GM23338 (cell line): Measurements from ENCODE around the gene JAM3. TPM values are rescaled to one million over a fixed set of nuclear protein-coding genes. Genes with fewer than 3 reads are reported as not detected.

Experiments used
- ATAC-seq: fragments of 200-7000 bp; cut with Tn5 transposase; 3 replicates; pipeline ENCODE4 v1.9.1; 2020
- DNase-seq: peaks from one replicate; pipeline ENCODE4 v3.0.0-alpha.2; 2015; ENCODE audit warnings: low spot score
- H2AFZ ChIP-seq: fragments of 200-600 bp; sonication (generic); 2 replicates; pipeline ENCODE4 v1.8.0; 2016; ENCODE audit warnings: antibody characterized with exemption, mild to moderate bottlenecking, moderate library complexity
- H3F3A ChIP-seq: fragments of 200-600 bp; sonication (generic); replicated peaks from 2 replicates; pipeline ENCODE4 v1.8.0; 2017; ENCODE audit warnings: antibody characterized with exemption, mixed run types, low read depth
- H3K27ac ChIP-seq: fragments of 200-600 bp; sonication (generic); 2 replicates; pipeline ENCODE4 v1.6.1; 2016; ENCODE audit warnings: low read depth
- H3K27me3 ChIP-seq: fragments of 200-600 bp; sonication (generic); 2 replicates; pipeline ENCODE4 v1.8.0; 2016; ENCODE audit warnings: mild to moderate bottlenecking, mixed run types, moderate library complexity; ENCODE audit not compliant: insufficient read depth
- H3K36me3 ChIP-seq: fragments of 200-600 bp; sonication (generic); 2 replicates; pipeline ENCODE4 v1.8.0; 2016; ENCODE audit warnings: mild to moderate bottlenecking; ENCODE audit not compliant: insufficient read depth
- H3K4me1 ChIP-seq: fragments of 200-600 bp; sonication (generic); 2 replicates; pipeline ENCODE4 v1.8.0; 2016; ENCODE audit warnings: mild to moderate bottlenecking, moderate library complexity; ENCODE audit not compliant: insufficient read depth
- H3K4me2 ChIP-seq: fragments of 200-600 bp; sonication (generic); 2 replicates; pipeline ENCODE4 v1.7.1; 2017; ENCODE audit warnings: mixed run types
- H3K4me3 ChIP-seq: fragments of 200-600 bp; sonication (generic); 2 replicates; pipeline ENCODE4 v1.6.1; 2016; ENCODE audit warnings: mixed run types
- H3K79me2 ChIP-seq: fragments of 200-600 bp; sonication (generic); replicated peaks from 2 replicates; pipeline ENCODE4 v1.8.0; 2017; ENCODE audit warnings: mild to moderate bottlenecking; ENCODE audit not compliant: insufficient read depth
- H3K9me2 ChIP-seq: fragments of 200-600 bp; sonication (generic); 2 replicates; pipeline ENCODE4 v1.8.0; 2017; ENCODE audit not compliant: insufficient read depth
- H4K20me1 ChIP-seq: fragments of 200-600 bp; sonication (generic); replicated peaks from 2 replicates; pipeline ENCODE4 v1.8.0; 2017; ENCODE audit warnings: mild to moderate bottlenecking; ENCODE audit not compliant: insufficient read depth
- H3K27ac Mint-ChIP-seq: 2 replicates; pipeline ENCODE4 v1.8.0; 2020; ENCODE audit warnings: inconsistent platforms, mild to moderate bottlenecking, moderate library complexity, mixed read lengths
- H3K27me3 Mint-ChIP-seq: 3 replicates; pipeline ENCODE4 v1.8.0; 2022; ENCODE audit warnings: low read depth, mild to moderate bottlenecking, moderate library complexity, mixed read lengths, inconsistent platforms; ENCODE audit not compliant: insufficient read depth, poor library complexity
- H3K36me3 Mint-ChIP-seq: 3 replicates; pipeline ENCODE4 v1.8.0; 2021; ENCODE audit warnings: low read depth, mild to moderate bottlenecking, inconsistent platforms, moderate library complexity, mixed read lengths
- H3K4me1 Mint-ChIP-seq: 3 replicates; pipeline ENCODE4 v1.8.0; 2020; ENCODE audit warnings: mild to moderate bottlenecking, inconsistent platforms, mixed read lengths
- H3K4me3 Mint-ChIP-seq: 3 replicates; pipeline ENCODE4 v1.8.0; 2021; ENCODE audit warnings: moderate library complexity, mild to moderate bottlenecking, inconsistent platforms, mixed read lengths
- H3K9me3 Mint-ChIP-seq: 3 replicates; pipeline ENCODE4 v1.8.0; 2020; ENCODE audit warnings: moderate library complexity, mild to moderate bottlenecking, inconsistent platforms, mixed read lengths
- CREB1 ChIP-seq: fragments of 250-450 bp; sonication (Bioruptor Pico); IDR thresholded peaks from 2 replicates; pipeline ENCODE4 v1.5.0; 2020; ENCODE audit warnings: low read depth, mild to moderate bottlenecking, moderate library complexity
- CTCF ChIP-seq, 2 experiments: fragments of 200-600 bp in 1 of 2; sonication (generic) in 1 of 2; conservative IDR thresholded peaks; 2 replicates each; pipeline versions ENCODE4 v1.5.1 to v1.6.1; 2016 to 2017; ENCODE audit warnings: antibody characterized with exemption in 2 of 2, low read depth in 2 of 2, mild to moderate bottlenecking in 2 of 2, moderate library complexity in 1 of 2
- ETS1 ChIP-seq: IDR thresholded peaks from 2 replicates; pipeline ENCODE4 v1.6.1; 2016; ENCODE audit warnings: antibody characterized with exemption
- EZH2 ChIP-seq: fragments of 200-600 bp; sonication (generic); IDR thresholded peaks from one replicate; pipeline ENCODE4 v1.8.0; 2017; ENCODE audit warnings: antibody characterized with exemption, mild to moderate bottlenecking, low read depth; ENCODE audit not compliant: unreplicated experiment
- EZH2phosphoT487 ChIP-seq: fragments of 200-600 bp; sonication (generic); IDR thresholded peaks from one replicate; pipeline ENCODE4 v1.8.1; 2018; ENCODE audit warnings: antibody characterized with exemption; ENCODE audit not compliant: unreplicated experiment
- JUNB ChIP-seq: IDR thresholded peaks from one replicate; pipeline ENCODE4 v1.6.1; 2016; ENCODE audit warnings: antibody characterized with exemption; ENCODE audit not compliant: unreplicated experiment
- NANOG ChIP-seq: IDR thresholded peaks from 2 replicates; pipeline ENCODE4 v1.6.1; 2016; ENCODE audit warnings: antibody characterized with exemption, borderline replicate concordance
- POLR2AphosphoS5 ChIP-seq: IDR thresholded peaks from 2 replicates; pipeline ENCODE4 v1.6.1; 2016; ENCODE audit warnings: antibody characterized with exemption, low read depth
- REST ChIP-seq: IDR thresholded peaks from one replicate; pipeline ENCODE4 v1.6.1; 2018; ENCODE audit warnings: antibody characterized with exemption; ENCODE audit not compliant: unreplicated experiment
- STAT1 ChIP-seq: IDR thresholded peaks from one replicate; pipeline ENCODE4 v1.6.1; 2016; ENCODE audit warnings: antibody characterized with exemption; ENCODE audit not compliant: unreplicated experiment
- ZNF114 ChIP-seq: fragments of 250-450 bp; sonication (Bioruptor Pico); IDR thresholded peaks from 2 replicates; pipeline ENCODE4 v1.5.0; 2020; ENCODE audit warnings: mild to moderate bottlenecking, moderate library complexity
- ZNF331 ChIP-seq: fragments of 250-450 bp; sonication (Bioruptor Pico); IDR thresholded peaks from 2 replicates; pipeline ENCODE4 v1.5.0; 2020; ENCODE audit warnings: low read depth, mild to moderate bottlenecking, moderate library complexity
- polyA plus RNA-seq: library from polyadenylated mRNA; unstranded; fragments of >200 nt; fragmentation: Nextera tagmentation; extraction: Ambion mirVana; gene quantifications from 2 replicates; pipeline ENCODE4 v1.2.1, GENCODE V29; 2016
- total RNA-seq: library from RNA; depleted of rRNA; stranded (reverse); fragments of >200 nt; shearing (Covaris generic); gene quantifications from 2 replicates; pipeline ENCODE4 v1.2.3, GENCODE V29; 2014
- TF ChIP-seq, protein P1 (sequence below): fragments of 250-450 bp; sonication (Bioruptor Pico); IDR thresholded peaks from 2 replicates; pipeline ENCODE4 v1.5.0; 2020; ENCODE audit warnings: mild to moderate bottlenecking, moderate library complexity

Gene JAM3
- total and polyA plus RNA-seq, 2 experiments from 2014 or later, result 14.1 to 41.5 TPM

GRCh38 chr11:134151083-134151747 lies 82.3 kb downstream of the JAM3 start:
- no peaks in the 10 kb centered on the region for H3K4me1 Mint-ChIP-seq

More at GRCh38 chr11:134151083-134151747, 82.3 kb downstream of the JAM3 start:
- no peaks in the 10 kb centered on the region for H3K4me1 ChIP-seq
- Mint-ChIP-seq H3K4me3 (no peak overlapping the region), H3K9me3 (peaks cover 14% of the 10 kb centered on the region; the same call in 2 of the 3 replicates), H3K36me3 (peaks cover 81% of the 10 kb centered on the region), H3K27ac (no peak overlapping the region), H3K27me3 (peaks cover 19% of the 10 kb centered on the region)
- no peak overlapping the region for H3K4me3 ChIP-seq
- no peak for TF ChIP-seq REST
- no peak for TF ChIP-seq NANOG
- TF ChIP-seq CTCF (conservative IDR thresholded peaks at IDR 0.05; ENCODE audit: low read depth in 2 of 2), result no peak
- TF ChIP-seq EZH2, result no peak
- TF ChIP-seq, protein P1, sequence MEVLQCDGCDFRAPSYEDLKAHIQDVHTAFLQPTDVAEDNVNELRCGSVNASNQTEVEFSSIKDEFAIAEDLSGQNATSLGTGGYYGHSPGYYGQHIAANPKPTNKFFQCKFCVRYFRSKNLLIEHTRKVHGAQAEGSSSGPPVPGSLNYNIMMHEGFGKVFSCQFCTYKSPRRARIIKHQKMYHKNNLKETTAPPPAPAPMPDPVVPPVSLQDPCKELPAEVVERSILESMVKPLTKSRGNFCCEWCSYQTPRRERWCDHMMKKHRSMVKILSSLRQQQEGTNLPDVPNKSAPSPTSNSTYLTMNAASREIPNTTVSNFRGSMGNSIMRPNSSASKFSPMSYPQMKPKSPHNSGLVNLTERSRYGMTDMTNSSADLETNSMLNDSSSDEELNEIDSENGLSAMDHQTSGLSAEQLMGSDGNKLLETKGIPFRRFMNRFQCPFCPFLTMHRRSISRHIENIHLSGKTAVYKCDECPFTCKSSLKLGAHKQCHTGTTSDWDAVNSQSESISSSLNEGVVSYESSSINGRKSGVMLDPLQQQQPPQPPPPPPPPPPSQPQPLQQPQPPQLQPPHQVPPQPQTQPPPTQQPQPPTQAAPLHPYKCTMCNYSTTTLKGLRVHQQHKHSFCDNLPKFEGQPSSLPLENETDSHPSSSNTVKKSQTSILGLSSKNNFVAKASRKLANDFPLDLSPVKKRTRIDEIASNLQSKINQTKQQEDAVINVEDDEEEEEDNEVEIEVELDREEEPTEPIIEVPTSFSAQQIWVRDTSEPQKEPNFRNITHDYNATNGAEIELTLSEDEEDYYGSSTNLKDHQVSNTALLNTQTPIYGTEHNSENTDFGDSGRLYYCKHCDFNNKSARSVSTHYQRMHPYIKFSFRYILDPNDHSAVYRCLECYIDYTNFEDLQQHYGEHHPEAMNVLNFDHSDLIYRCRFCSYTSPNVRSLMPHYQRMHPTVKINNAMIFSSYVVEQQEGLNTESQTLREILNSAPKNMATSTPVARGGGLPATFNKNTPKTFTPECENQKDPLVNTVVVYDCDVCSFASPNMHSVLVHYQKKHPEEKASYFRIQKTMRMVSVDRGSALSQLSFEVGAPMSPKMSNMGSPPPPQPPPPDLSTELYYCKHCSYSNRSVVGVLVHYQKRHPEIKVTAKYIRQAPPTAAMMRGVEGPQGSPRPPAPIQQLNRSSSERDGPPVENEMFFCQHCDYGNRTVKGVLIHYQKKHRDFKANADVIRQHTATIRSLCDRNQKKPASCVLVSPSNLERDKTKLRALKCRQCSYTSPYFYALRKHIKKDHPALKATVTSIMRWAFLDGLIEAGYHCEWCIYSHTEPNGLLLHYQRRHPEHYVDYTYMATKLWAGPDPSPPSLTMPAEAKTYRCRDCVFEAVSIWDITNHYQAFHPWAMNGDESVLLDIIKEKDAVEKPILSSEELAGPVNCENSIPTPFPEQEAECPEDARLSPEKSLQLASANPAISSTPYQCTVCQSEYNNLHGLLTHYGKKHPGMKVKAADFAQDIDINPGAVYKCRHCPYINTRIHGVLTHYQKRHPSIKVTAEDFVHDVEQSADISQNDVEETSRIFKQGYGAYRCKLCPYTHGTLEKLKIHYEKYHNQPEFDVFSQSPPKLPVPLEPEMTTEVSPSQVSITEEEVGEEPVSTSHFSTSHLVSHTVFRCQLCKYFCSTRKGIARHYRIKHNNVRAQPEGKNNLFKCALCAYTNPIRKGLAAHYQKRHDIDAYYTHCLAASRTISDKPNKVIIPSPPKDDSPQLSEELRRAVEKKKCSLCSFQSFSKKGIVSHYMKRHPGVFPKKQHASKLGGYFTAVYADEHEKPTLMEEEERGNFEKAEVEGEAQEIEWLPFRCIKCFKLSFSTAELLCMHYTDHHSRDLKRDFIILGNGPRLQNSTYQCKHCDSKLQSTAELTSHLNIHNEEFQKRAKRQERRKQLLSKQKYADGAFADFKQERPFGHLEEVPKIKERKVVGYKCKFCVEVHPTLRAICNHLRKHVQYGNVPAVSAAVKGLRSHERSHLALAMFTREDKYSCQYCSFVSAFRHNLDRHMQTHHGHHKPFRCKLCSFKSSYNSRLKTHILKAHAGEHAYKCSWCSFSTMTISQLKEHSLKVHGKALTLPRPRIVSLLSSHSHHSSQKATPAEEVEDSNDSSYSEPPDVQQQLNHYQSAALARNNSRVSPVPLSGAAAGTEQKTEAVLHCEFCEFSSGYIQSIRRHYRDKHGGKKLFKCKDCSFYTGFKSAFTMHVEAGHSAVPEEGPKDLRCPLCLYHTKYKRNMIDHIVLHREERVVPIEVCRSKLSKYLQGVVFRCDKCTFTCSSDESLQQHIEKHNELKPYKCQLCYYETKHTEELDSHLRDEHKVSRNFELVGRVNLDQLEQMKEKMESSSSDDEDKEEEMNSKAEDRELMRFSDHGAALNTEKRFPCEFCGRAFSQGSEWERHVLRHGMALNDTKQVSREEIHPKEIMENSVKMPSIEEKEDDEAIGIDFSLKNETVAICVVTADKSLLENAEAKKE, result no peak
- no peak for TF ChIP-seq ETS1
- no peak for TF ChIP-seq STAT1
- TF ChIP-seq EZH2phosphoT487, result no peak
- no peak for TF ChIP-seq CREB1
- no peak for TF ChIP-seq ZNF114 (CRISPR knock-in tag)
- no peak for TF ChIP-seq ZNF331 (CRISPR knock-in tag)
- TF ChIP-seq POLR2AphosphoS5, result no peak
- no peak for TF ChIP-seq JUNB
- H3K27me3 ChIP-seq, result no peaks in the 10 kb centered on the region
- H3K9me2 ChIP-seq, result no peaks in the 10 kb centered on the region
- peaks cover 6% of the 10 kb centered on the region for H4K20me1 ChIP-seq
- peaks cover 33% of the 10 kb centered on the region for H3K36me3 ChIP-seq
- no peak overlapping the region for H3K4me2 ChIP-seq
- no peak overlapping the region for H3K27ac ChIP-seq
- H3K79me2 ChIP-seq, result no peaks in the 10 kb centered on the region
- no peak overlapping the region for H2AFZ ChIP-seq
- no peak for DNase-seq
- ATAC-seq, result no peak
- 0 out of 2 replicates have a peak, but pooled peaks cover 3% of the 10 kb centered on the region for H3F3A ChIP-seq
